ENCODE results near the gene OR4P4. TPM values are rescaled to one million over a fixed set of nuclear protein-coding genes. Genes with fewer than 3 reads are reported as not detected.

The OR4P4 gene
- not detected for total RNA-seq (2021; fragmentation: NEBNext Ultra II Directional; extraction: Animal tissue kit (Norgen Biotek cat#: 25700))
- long read RNA-seq = 0 reads

DNA sequence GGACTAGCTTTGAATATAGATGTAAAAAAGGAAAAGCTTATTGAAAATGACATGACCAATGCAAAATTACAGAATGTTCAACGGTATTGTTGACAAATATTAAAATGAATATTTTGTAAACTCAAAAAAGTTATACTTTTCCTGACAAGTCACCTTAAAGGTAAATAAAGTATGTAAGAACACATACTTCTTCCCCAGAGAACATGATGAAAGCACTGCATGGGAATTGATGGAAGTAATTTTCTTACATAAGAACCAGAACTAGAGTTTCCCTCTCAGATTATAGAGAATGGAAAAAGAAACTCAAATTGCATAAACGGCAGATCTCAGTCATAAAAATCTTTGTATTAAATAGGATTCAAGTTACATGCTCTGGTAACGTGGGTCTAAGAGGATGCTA, at the start of gene OR4P4:
Gene OR4P4 (plus strand): TSS at position 301 of the 400 bp plus-strand sequence.
- DNase-seq = no peak
- Mint-ChIP-seq H3K4me3 (no peak within 1 kb of the TSS), H3K36me3 (ENCODE audit: low read depth) (no peaks in the 10 kb centered on the region), H3K27me3 (ENCODE audit: insufficient read depth) (no peaks in the 10 kb centered on the region), H3K27ac (no peak within 1 kb of the TSS), H3K9me3 (no peaks in the 10 kb centered on the region; the same call in 1 of the 2 replicates), H3K4me1 (ENCODE audit: low read depth) (no peaks in the 10 kb centered on the region)
- TF ChIP-seq, protein P1, sequence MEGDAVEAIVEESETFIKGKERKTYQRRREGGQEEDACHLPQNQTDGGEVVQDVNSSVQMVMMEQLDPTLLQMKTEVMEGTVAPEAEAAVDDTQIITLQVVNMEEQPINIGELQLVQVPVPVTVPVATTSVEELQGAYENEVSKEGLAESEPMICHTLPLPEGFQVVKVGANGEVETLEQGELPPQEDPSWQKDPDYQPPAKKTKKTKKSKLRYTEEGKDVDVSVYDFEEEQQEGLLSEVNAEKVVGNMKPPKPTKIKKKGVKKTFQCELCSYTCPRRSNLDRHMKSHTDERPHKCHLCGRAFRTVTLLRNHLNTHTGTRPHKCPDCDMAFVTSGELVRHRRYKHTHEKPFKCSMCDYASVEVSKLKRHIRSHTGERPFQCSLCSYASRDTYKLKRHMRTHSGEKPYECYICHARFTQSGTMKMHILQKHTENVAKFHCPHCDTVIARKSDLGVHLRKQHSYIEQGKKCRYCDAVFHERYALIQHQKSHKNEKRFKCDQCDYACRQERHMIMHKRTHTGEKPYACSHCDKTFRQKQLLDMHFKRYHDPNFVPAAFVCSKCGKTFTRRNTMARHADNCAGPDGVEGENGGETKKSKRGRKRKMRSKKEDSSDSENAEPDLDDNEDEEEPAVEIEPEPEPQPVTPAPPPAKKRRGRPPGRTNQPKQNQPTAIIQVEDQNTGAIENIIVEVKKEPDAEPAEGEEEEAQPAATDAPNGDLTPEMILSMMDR (IDR thresholded peaks at IDR 0.05) = no peak

DNA sequence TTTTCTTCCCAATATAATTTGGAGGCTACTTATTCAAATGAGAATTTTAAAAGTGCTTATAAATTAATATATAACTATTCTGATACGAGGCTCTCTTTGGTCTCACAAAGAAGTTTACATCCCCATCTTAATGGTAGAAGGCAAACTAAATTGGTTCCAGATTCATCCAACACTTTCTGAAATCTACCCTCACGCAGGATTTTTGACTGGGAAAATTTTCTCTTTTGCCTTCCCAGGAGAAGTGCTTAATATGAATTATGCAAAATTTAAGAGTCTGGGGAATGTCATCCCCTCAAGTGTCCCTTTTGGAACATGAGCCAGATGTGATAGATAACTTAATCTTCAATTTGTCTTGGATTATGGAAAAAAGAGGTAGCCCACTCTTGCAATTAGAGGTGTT, 27.4 kb upstream of the OR4P4 start, which contains the start of gene OR4C11:
Gene OR4C11 (minus strand): TSS at position 101 of the 400 bp plus-strand sequence. CDS start 3,272 bp downstream, outside the sequence.
- no peaks in the 10 kb centered on the region for H3K36me3 Mint-ChIP-seq (ENCODE audit: low read depth)

DNA sequence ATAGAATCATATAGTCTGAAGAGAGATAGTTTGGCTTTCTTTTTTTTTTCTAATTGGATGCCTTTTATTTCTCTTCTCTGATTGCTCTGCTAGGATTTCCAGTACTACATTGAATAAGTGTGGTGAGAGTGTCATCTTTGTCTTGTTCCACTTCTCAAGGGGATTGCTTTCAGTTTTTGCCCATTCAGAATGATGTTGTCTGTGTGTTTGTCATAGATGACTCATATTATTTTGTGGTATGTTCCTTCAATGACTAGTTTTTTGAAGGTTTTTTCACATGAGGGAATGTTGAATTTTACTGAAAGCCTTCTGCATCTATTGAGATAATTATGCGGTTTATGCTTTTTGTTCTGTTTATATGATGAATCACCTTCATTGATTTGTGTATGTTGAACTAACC, 10.4 kb upstream of the OR4P4 start:
- Mint-ChIP-seq H3K4me1 (ENCODE audit: low read depth) (no peaks in the 10 kb centered on the region), H3K27ac (no peak overlapping the region), H3K27me3 (ENCODE audit: insufficient read depth) (no peaks in the 10 kb centered on the region), H3K36me3 (ENCODE audit: low read depth) (no peaks in the 10 kb centered on the region), H3K4me3 (no peak overlapping the region), H3K9me3 (peaks cover 14% of the 10 kb centered on the region)
- DNase-seq = no peak
- TF ChIP-seq, protein P1 (IDR thresholded peaks at IDR 0.05) = no peak

More for the DNA sequence above, 27.4 kb upstream of the OR4P4 start, which contains the start of gene OR4C11:
- DNase-seq = no peak
- Mint-ChIP-seq H3K27ac (no peak within 1 kb of the TSS), H3K9me3 (no peaks in the 10 kb centered on the region; the same call in 1 of the 2 replicates), H3K27me3 (ENCODE audit: insufficient read depth) (no peaks in the 10 kb centered on the region), H3K4me1 (ENCODE audit: low read depth) (no peaks in the 10 kb centered on the region), H3K4me3 (no peak within 1 kb of the TSS)
- TF ChIP-seq, protein P1 (IDR thresholded peaks at IDR 0.05) = no peak

DNA sequence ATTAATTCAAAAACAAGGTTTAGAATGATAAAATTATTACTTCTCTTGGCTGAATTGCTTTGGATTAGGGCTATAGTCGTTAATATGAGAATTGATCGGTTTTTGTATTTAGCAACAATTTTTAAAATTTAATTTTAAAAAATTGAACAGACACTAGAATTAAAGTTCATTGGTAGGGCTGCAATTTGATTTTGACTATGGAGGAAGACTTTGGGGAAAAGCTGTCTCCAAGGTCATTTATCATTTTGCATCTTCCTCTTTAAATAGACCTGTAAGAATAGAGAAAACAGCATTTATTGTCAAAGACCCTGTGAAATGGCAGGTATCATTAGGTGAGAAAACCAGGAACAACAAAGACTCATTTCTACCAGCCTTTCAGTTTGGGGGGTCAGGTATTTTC, 13.1 kb downstream of the OR4P4 start, which contains the start of gene OR4S2:
Gene OR4S2 (plus strand): TSS at position 301 of the 400 bp plus-strand sequence. CDS start 2,577 bp downstream, outside the sequence.
- no peaks in the 10 kb centered on the region for H3K36me3 Mint-ChIP-seq (ENCODE audit: low read depth)
- H3K27ac Mint-ChIP-seq = no peak within 1 kb of the TSS
- H3K4me1 Mint-ChIP-seq (ENCODE audit: low read depth) = no peaks in the 10 kb centered on the region
- no peaks in the 10 kb centered on the region for H3K27me3 Mint-ChIP-seq (ENCODE audit: insufficient read depth)
- H3K9me3 Mint-ChIP-seq = peaks cover 9% of the 10 kb centered on the region; the same call in 1 of the 2 replicates
- H3K4me3 Mint-ChIP-seq = no peak within 1 kb of the TSS
- no peak for DNase-seq
- TF ChIP-seq, protein P1 (IDR thresholded peaks at IDR 0.05) = no peak

DNA sequence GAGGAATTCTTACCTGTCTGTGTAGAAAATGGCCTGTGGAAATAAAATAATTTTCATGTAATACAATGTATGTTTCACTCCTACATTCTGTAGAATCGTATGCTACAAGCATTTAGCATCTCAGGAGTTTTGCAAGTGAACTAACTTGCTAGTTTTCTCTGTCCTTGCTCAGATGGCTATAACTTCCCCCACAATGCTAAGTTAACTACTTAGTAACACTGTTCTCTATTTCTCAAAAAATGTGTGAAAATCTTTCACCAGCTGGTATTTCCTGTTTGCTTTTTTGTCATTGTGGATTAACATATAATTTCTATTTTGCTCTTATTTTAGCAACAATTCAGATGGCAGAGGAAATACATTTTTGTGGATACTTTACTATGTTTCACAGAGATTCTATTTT, 17.6 kb downstream of the OR4P4 start:
- no peaks in the 10 kb centered on the region for H3K36me3 Mint-ChIP-seq (ENCODE audit: low read depth)
- no peak overlapping the region for H3K4me3 Mint-ChIP-seq
- peaks cover 6% of the 10 kb centered on the region; the same call in 1 of the 2 replicates for H3K9me3 Mint-ChIP-seq
- no peak for DNase-seq
- TF ChIP-seq, protein P1 (IDR thresholded peaks at IDR 0.05) = no peak
- no peaks in the 10 kb centered on the region for H3K27me3 Mint-ChIP-seq (ENCODE audit: insufficient read depth)
- no peaks in the 10 kb centered on the region for H3K4me1 Mint-ChIP-seq (ENCODE audit: low read depth)
- H3K27ac Mint-ChIP-seq = no peak overlapping the region

All from HFFc6 (cell line).